ENCODE data around the gene GCDH.
A peak's percentile ranks its signal among the peaks of the same experiment; 100 is the strongest.
"Not testable (repeated sequence)": the region's sequence is repeated elsewhere in the genome, so short reads cannot be mapped to it uniquely, and the experiment has no call there.

The GCDH gene

DNA sequence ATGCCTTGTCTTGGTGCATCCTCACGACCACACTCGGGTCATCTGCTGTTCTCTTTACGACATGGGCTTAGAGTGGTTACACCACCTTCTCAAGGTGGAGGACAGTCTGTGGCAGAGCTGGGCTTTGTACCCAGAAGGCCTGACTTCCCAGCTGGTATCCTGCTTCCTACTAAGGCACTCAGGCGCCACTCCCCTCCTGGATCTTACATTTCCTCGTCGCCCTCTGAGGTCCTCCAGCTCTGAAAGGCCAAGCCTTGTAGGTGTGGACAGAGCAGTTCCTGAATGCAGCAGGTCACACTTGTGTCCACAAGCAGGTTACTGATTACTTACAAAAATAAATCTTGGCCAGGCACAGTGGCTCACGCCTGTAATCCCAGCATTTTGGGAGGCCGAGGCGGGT is 16.2 kb downstream of the GCDH start:
- H3K27me3 ChIP-seq (ENCODE audit: control insufficient read depth, insufficient read depth, low read length, poor library complexity, severe bottlenecking) = no peaks in the 10 kb centered on the region
- no peak overlapping the region for H3K27ac ChIP-seq (ENCODE audit: insufficient read depth, low read depth, low read length, poor library complexity, severe bottlenecking)
- H3K4me1 ChIP-seq (ENCODE audit: control insufficient read depth, insufficient read depth, low read length) = peaks cover 4% of the 10 kb centered on the region
- no peaks in the 10 kb centered on the region for H3K36me3 ChIP-seq (ENCODE audit: control insufficient read depth, insufficient read depth, low read length)
- no peaks in the 10 kb centered on the region for H3K9me3 ChIP-seq (ENCODE audit: control insufficient read depth, low read length)
- H3K4me3 ChIP-seq (ENCODE audit: insufficient read depth, low read depth, low read length) = no peak overlapping the region
- 89 to 95% methylated on average over 9 of the region's 9 CpGs for WGBS, 2 experiments

DNA sequence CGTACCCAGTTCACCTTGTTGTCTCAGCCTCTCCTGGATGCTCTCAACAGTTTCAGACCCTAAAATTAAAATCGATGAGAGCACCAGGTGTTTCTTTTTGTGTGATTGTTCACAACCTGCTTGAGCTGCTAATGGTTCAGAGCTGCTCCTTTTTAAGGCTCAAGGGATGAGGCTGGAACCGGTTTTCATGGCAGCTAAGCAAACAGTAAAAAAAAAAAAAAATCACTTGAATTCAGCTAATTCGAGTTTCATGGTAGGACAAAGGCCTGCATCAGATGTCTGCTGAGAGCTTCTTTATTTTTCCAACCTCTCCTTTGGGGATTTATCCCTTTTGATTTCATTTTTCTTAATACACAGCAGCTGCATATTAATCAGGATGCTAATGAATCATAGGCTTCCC is 21.6 kb downstream of the GCDH start:
- 72 to 76% methylated on average over 4 of the region's 4 CpGs for WGBS, 2 experiments
- H3K4me3 ChIP-seq (ENCODE audit: insufficient read depth, low read depth, low read length) = no peak overlapping the region
- H3K27me3 ChIP-seq (ENCODE audit: control insufficient read depth, insufficient read depth, low read length, poor library complexity, severe bottlenecking) = no peaks in the 10 kb centered on the region
- peak overlapping the region; percentile 30 for H3K27ac ChIP-seq (ENCODE audit: insufficient read depth, low read depth, low read length, poor library complexity, severe bottlenecking)
- H3K4me1 ChIP-seq (ENCODE audit: control insufficient read depth, insufficient read depth, low read length) = peaks cover 18% of the 10 kb centered on the region
- H3K36me3 ChIP-seq (ENCODE audit: control insufficient read depth, insufficient read depth, low read length) = no peaks in the 10 kb centered on the region
- H3K9me3 ChIP-seq (ENCODE audit: control insufficient read depth, low read length) = no peaks in the 10 kb centered on the region

DNA sequence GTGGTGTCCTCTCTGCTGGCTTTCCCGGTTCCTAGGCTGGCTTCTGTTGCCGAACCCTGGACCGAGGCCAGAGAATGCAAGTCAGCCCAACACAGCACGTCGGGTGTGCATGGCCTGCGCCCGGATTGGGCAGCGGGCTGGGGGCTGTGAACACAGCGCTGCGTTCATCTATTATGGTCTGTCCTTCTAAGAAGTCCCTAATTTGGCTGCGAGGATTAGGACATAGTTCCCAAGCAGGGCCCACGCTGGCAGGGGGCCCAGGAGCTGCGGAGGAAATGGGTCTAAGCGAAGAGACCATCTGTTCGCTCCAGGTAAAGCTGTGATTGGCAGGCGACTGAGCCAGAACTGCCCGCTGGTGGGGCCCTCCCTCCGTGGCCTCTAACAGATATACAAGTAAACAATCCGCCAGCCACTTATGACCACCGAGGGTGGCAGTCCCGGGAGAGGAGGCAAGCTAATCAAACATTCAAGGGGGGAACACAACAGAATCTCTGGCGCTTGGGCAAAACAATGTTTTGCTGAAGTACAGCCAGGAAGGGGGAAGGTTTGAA is 22.1 kb downstream of the GCDH start:
- Histone ChIP-seq H3K4me3 (ENCODE audit: insufficient read depth, low read depth, low read length) (no peak overlapping the region), H3K27me3 (ENCODE audit: control insufficient read depth, insufficient read depth, low read length, poor library complexity, severe bottlenecking) (peaks cover 1% of the 10 kb centered on the region), H3K4me1 (ENCODE audit: control insufficient read depth, insufficient read depth, low read length) (peaks cover 18% of the 10 kb centered on the region), H3K9me3 (ENCODE audit: control insufficient read depth, low read length) (no peaks in the 10 kb centered on the region), H3K27ac (ENCODE audit: insufficient read depth, low read depth, low read length, poor library complexity, severe bottlenecking) (peak overlapping the region; percentile 30), H3K36me3 (ENCODE audit: control insufficient read depth, insufficient read depth, low read length) (no peaks in the 10 kb centered on the region)
- WGBS, 2 experiments = 57 to 61% methylated on average over 22 of the region's 22 CpGs

DNA sequence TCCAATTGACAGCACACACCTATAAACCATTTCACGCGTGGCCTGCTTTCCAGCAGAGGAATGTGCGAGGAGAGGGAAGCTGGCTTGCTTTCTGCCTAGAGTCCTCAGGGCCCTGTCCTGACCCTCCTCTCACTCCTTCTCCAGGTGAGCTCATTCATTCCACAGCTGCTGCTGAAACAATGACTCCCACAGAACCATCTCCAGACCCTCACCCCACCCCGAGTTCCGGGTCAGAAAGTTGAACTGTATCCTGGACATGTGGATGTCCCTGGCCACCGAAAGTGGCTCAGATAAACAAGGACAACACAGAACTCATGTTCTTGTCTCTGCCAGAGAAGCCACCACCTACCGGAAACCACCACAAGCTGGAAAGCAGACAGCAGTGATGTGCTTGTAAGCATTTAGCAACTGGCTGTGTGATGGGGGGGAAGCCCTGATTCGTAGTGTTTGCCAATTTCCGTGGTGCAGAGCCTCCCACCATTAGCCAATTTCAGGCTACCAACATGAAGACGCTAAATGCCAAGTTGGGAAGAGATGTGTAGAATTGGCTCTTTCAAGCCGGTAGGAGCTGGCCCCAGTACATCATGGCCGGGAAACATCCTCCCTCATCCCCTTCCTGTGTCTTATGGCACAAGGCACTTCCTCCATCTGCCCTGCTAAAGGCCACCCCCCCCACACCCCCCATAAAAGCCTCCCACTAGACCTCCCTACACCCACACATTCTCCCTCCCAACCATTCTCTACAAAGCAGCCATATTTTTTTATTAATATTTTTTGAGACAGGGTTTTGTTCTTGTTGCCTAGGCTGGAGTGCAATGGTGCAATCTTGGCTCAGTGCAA is 23.1 kb downstream of the GCDH start:
- WGBS, 2 experiments = 92 to 95% methylated on average over 12 of the region's 12 CpGs
- H3K36me3 ChIP-seq (ENCODE audit: control insufficient read depth, insufficient read depth, low read length) = no peaks in the 10 kb centered on the region
- H3K27me3 ChIP-seq (ENCODE audit: control insufficient read depth, insufficient read depth, low read length, poor library complexity, severe bottlenecking) = peaks cover 10% of the 10 kb centered on the region
- no peak overlapping the region for H3K27ac ChIP-seq (ENCODE audit: insufficient read depth, low read depth, low read length, poor library complexity, severe bottlenecking)
- no peaks in the 10 kb centered on the region for H3K9me3 ChIP-seq (ENCODE audit: control insufficient read depth, low read length)
- no peak overlapping the region for H3K4me3 ChIP-seq (ENCODE audit: insufficient read depth, low read depth, low read length)
- H3K4me1 ChIP-seq (ENCODE audit: control insufficient read depth, insufficient read depth, low read length) = peaks cover 15% of the 10 kb centered on the region

DNA sequence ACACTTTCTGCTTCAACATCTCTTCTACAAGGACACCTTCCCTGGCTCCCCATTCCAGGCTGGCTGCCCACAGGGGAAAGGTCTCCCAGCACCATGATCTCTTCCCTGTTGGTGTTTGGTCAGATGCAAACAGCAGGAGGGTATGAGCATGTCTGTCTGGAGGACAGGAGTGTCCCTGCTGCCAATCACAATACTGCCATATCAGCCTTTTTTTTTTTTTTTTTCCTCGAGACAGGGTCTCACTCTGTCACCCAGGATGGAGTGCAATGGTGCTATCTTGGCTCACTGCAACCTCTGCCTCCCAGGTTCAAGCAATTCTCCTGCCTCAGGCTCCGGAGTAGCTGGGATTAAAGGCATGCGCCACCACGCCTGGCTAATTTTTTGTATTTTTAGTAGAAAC is 24.9 kb downstream of the GCDH start:
- H3K4me3 ChIP-seq (ENCODE audit: insufficient read depth, low read depth, low read length); H3K27ac ChIP-seq (ENCODE audit: insufficient read depth, low read depth, low read length, poor library complexity, severe bottlenecking); H3K9me3 ChIP-seq (ENCODE audit: control insufficient read depth, low read length); H3K36me3 ChIP-seq (ENCODE audit: control insufficient read depth, insufficient read depth, low read length): not testable (repeated sequence)
- 83 to 89% methylated on average over 4 of the region's 4 CpGs for WGBS, 2 experiments
- Histone ChIP-seq H3K4me1 (ENCODE audit: control insufficient read depth, insufficient read depth, low read length) (peaks cover 14% of the 10 kb centered on the region), H3K27me3 (ENCODE audit: control insufficient read depth, insufficient read depth, low read length, poor library complexity, severe bottlenecking) (peaks cover 10% of the 10 kb centered on the region)

DNA sequence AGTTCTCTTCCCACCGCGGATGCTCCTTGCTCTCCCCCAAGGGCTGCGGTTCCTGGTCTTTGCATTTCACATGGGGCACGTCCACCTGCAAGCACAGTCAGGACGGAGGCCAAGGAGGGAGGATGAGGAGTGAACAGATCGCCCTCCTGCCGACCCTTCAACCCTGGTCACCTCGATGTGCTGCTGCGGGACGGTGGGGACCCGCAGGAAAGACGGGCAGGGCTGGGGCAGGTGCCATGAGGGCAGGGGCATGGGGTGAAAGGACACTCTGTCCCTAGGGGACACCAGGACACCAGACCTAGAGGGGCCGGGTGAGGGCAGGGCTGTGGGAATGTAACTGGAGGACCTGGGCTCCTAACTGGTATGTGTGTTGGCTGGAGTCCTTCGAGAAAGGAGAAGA is 27.3 kb downstream of the GCDH start:
- no peak overlapping the region for H3K27ac ChIP-seq (ENCODE audit: insufficient read depth, low read depth, low read length, poor library complexity, severe bottlenecking)
- H3K4me3 ChIP-seq (ENCODE audit: insufficient read depth, low read depth, low read length) = no peak overlapping the region
- H3K9me3 ChIP-seq (ENCODE audit: control insufficient read depth, low read length) = no peaks in the 10 kb centered on the region
- H3K4me1 ChIP-seq (ENCODE audit: control insufficient read depth, insufficient read depth, low read length) = peaks cover 4% of the 10 kb centered on the region
- 94 to 95% methylated on average over 14 of the region's 14 CpGs for WGBS, 2 experiments
- H3K27me3 ChIP-seq (ENCODE audit: control insufficient read depth, insufficient read depth, low read length, poor library complexity, severe bottlenecking) = peaks cover 10% of the 10 kb centered on the region
- H3K36me3 ChIP-seq (ENCODE audit: control insufficient read depth, insufficient read depth, low read length) = peaks cover 11% of the 10 kb centered on the region

DNA sequence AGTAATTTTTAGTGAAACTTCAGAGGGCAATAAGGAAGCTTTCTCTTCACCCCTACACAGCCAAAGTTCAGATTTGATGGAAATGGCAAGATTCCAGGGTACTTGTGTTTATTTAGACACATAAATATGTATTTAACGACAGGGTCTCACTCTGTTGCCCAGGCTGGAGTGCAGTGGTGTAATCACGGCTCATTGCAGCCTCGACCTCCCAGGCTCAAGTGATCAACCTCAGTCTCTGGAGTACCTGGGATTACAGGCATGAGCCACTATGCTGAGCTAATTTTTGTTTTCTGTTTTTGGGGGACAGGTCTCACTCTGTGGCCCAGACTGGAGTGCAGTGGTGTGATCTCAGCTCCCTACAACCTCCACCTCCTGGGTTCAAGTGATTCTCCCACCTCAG is 30.1 kb downstream of the GCDH start:
- 88 to 94% methylated on average over 3 of the region's 3 CpGs for WGBS, 2 experiments
- H3K27me3 ChIP-seq (ENCODE audit: control insufficient read depth, insufficient read depth, low read length, poor library complexity, severe bottlenecking) = peaks cover 10% of the 10 kb centered on the region
- no peak overlapping the region for H3K4me3 ChIP-seq (ENCODE audit: insufficient read depth, low read depth, low read length)
- peaks cover 30% of the 10 kb centered on the region for H3K36me3 ChIP-seq (ENCODE audit: control insufficient read depth, insufficient read depth, low read length)
- no peak overlapping the region for H3K27ac ChIP-seq (ENCODE audit: insufficient read depth, low read depth, low read length, poor library complexity, severe bottlenecking)
- H3K9me3 ChIP-seq (ENCODE audit: control insufficient read depth, low read length) = no peaks in the 10 kb centered on the region
- no peaks in the 10 kb centered on the region for H3K4me1 ChIP-seq (ENCODE audit: control insufficient read depth, insufficient read depth, low read length)

DNA sequence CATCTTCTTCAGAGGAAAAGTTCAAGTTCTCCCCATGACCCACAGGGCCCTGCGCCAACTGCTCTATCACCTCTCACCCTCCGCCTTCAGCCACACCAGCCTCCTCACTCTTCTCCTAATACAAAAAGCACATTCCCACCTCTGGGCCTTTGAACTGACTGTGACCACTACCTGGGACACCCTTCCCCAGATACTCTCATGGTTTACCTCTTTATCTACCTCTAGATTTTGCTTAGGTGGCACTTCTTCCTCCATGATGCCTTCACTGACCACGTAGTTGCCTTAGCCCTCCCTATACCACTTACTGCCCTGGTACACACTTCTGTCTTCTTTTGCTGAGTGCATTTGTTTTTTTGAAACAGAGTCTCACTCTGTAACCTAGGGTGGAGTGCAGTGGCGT is 32.0 kb downstream of the GCDH start:
- 92 to 96% methylated on average over 4 of the region's 4 CpGs for whole genome bisulfite sequencing, 2 experiments
- H3K4me1 ChIP-seq (ENCODE audit: control insufficient read depth, insufficient read depth, low read length) = no peaks in the 10 kb centered on the region
- H3K27me3 ChIP-seq (ENCODE audit: control insufficient read depth, insufficient read depth, low read length, poor library complexity, severe bottlenecking) = peaks cover 10% of the 10 kb centered on the region
- no peak overlapping the region for H3K4me3 ChIP-seq (ENCODE audit: insufficient read depth, low read depth, low read length)
- H3K27ac ChIP-seq (ENCODE audit: insufficient read depth, low read depth, low read length, poor library complexity, severe bottlenecking) = no peak overlapping the region
- H3K9me3 ChIP-seq (ENCODE audit: control insufficient read depth, low read length) = no peaks in the 10 kb centered on the region
- H3K36me3 ChIP-seq (ENCODE audit: control insufficient read depth, insufficient read depth, low read length) = peaks cover 45% of the 10 kb centered on the region

DNA sequence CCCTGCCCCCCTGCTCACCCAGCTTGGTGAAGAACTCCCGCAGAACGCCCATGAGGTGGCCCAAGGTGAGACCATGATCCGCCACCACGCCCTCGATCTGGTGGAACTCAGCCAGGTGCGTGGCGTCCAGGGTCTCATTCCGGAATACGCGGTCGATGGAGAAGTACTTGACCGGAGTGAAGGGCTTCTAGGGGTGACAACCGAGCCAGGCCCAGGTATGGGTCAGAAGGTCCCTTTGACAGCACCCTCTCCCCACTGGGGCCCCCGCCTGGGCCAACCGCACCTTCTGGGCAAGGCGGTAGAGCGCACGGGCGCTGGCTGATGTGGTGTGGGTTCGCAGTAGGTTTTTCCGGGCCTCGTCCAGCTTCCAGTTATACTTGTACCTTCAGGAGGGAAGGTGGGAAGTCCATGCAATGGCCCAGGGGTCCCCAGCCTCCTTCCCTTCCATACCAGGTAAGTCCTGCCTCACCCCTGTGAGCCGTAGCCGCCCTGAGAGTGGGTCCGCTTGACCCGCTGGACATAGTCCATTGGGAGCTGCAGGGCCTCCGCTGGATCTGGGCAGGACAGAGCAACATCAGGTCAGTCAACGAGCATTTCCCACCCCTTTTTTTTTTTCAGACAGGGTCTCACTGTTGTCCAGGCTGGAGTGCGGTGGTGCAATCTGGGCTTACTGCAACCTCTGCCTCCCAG is 33.8 kb downstream of the GCDH start:
- Histone ChIP-seq H3K9me3 (ENCODE audit: control insufficient read depth, low read length) (no peaks in the 10 kb centered on the region), H3K27me3 (ENCODE audit: control insufficient read depth, insufficient read depth, low read length, poor library complexity, severe bottlenecking) (no peaks in the 10 kb centered on the region), H3K4me3 (ENCODE audit: insufficient read depth, low read depth, low read length) (no peak overlapping the region), H3K4me1 (ENCODE audit: control insufficient read depth, insufficient read depth, low read length) (no peaks in the 10 kb centered on the region), H3K27ac (ENCODE audit: insufficient read depth, low read depth, low read length, poor library complexity, severe bottlenecking) (no peak overlapping the region), H3K36me3 (ENCODE audit: control insufficient read depth, insufficient read depth, low read length) (peaks cover 58% of the 10 kb centered on the region)
- 95 to 97% methylated on average over 29 of the region's 29 CpGs for WGBS, 2 experiments

DNA sequence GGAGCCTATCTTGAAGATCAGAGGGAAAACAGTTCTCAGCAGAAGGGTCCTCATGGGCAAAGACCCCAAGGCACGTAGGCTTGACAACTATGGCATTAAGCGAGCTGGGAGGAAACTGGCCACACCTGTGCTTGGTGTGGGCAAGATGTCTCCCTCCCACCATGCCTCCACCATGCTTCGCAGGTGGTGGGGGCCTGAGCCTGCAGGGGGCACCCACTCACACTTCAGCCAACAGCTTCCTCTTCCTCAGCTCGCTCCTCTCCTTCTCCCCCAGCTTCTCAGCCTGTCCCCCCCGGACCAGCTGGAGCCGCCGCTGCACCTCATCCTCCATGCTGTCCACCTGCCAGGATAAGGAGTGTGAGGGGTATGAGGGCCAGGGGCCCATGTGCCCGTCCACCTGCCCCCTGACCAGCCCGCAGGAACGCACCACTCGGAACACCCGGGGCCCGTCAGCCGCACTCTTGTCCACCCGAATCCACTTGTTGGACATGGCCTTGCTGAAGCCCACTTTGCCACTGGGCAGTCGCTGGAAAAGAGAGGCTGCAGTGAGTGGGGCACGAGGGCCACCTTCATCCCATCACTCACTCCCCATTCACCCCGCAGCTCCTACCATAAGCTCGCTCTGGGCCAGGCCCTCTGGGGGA is 39.2 kb downstream of the GCDH start:
- no peak overlapping the region for H3K27ac ChIP-seq (ENCODE audit: insufficient read depth, low read depth, low read length, poor library complexity, severe bottlenecking)
- peaks cover 41% of the 10 kb centered on the region for H3K36me3 ChIP-seq (ENCODE audit: control insufficient read depth, insufficient read depth, low read length)
- WGBS, 2 experiments = 94 to 96% methylated on average over 18 to 19 of the region's 19 CpGs
- no peaks in the 10 kb centered on the region for H3K9me3 ChIP-seq (ENCODE audit: control insufficient read depth, low read length)
- H3K4me3 ChIP-seq (ENCODE audit: insufficient read depth, low read depth, low read length) = no peak overlapping the region
- H3K4me1 ChIP-seq (ENCODE audit: control insufficient read depth, insufficient read depth, low read length) = peaks cover 5% of the 10 kb centered on the region
- no peaks in the 10 kb centered on the region for H3K27me3 ChIP-seq (ENCODE audit: control insufficient read depth, insufficient read depth, low read length, poor library complexity, severe bottlenecking)

Measured in ectodermal cell (in vitro differentiated cells).